Ovary (tissue), 3 donors: ENCODE data around the gene SOCS6.

Experiments used
- EP300 ChIP-seq: sonication (generic); formaldehyde crosslinking; IDR thresholded peaks from one replicate; pipeline ENCODE4 v1.6.1; 2017; ENCODE audit warnings: antibody characterized with exemption
- POLR2A ChIP-seq: fragments of 450-650 bp; IDR thresholded peaks from one replicate; pipeline ENCODE4 v1.6.1; 2017; ENCODE audit warnings: antibody characterized with exemption, mild to moderate bottlenecking, moderate library complexity
- TF ChIP-seq, protein P1 (sequence below), 3 donors: fragments of 450-650 bp in 2 of 3; fragments of 200-600 bp in 1 of 3; IDR thresholded peaks; one replicate each; pipeline versions ENCODE4 v1.5.1 to v1.8.0; 2016 to 2022; ENCODE audit warnings: antibody characterized with exemption in 3 of 3, mild to moderate bottlenecking in 1 of 3
- donor health status: DM: no; HTN: no; CAD: no.

DNA sequence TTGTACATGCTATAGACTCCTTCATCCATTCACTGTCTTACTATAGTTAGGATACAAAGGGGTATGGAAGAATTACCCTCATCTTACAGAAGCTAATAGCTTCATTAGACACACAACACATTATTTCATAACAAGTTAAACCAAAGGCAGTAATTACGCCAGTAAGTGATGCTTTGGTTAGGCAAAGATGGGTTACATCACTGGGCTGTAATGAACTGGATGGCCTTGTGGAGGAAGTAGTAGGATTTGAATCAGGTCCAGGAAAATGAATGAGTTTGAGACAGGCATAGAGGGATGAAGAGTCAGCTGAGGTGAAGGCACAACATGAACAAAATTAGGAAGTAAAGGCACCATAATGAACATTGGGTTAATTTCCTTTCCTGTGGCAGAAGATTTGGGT lies 80.1 kb downstream of the SOCS6 start:
- TF ChIP-seq, protein P1, sequence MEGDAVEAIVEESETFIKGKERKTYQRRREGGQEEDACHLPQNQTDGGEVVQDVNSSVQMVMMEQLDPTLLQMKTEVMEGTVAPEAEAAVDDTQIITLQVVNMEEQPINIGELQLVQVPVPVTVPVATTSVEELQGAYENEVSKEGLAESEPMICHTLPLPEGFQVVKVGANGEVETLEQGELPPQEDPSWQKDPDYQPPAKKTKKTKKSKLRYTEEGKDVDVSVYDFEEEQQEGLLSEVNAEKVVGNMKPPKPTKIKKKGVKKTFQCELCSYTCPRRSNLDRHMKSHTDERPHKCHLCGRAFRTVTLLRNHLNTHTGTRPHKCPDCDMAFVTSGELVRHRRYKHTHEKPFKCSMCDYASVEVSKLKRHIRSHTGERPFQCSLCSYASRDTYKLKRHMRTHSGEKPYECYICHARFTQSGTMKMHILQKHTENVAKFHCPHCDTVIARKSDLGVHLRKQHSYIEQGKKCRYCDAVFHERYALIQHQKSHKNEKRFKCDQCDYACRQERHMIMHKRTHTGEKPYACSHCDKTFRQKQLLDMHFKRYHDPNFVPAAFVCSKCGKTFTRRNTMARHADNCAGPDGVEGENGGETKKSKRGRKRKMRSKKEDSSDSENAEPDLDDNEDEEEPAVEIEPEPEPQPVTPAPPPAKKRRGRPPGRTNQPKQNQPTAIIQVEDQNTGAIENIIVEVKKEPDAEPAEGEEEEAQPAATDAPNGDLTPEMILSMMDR (IDR thresholded peaks at IDR 0.05): no peak
- TF ChIP-seq EP300: no peak
- TF ChIP-seq POLR2A: no peak
